SK-MEL-5 (cell line): ENCODE data around the gene SERINC3. TPM values are rescaled to one million over a fixed set of nuclear protein-coding genes. Genes with fewer than 3 reads are reported as not detected.
"Not testable (repeated sequence)": the region's sequence is repeated elsewhere in the genome, so short reads cannot be mapped to it uniquely, and the experiment has no call there.

ENCODE experiments used
- DNase-seq: peaks from one replicate; pipeline ENCODE4 v3.0.0-alpha.2; 2016; ENCODE audit warnings: low read depth, low spot score
- in situ Hi-C: cut with HindIII; loops from 2 replicates; pipeline ENCODE4 v1.10.0; 2016; ENCODE audit warnings: low sequenced_read_pairs, high pct_unique_total_duplicates, low pct_unique_long_range_greater_than_20kb
- total RNA-seq: library from RNA; depleted of rRNA; stranded (reverse); fragments of >200 nt; shearing (Covaris generic); gene quantifications from 2 replicates; pipeline ENCODE4 v1.2.3, GENCODE V29; 2014

SERINC3 gene
- total RNA-seq, 1 experiment from 2014 or later: 97.1 TPM

DNA sequence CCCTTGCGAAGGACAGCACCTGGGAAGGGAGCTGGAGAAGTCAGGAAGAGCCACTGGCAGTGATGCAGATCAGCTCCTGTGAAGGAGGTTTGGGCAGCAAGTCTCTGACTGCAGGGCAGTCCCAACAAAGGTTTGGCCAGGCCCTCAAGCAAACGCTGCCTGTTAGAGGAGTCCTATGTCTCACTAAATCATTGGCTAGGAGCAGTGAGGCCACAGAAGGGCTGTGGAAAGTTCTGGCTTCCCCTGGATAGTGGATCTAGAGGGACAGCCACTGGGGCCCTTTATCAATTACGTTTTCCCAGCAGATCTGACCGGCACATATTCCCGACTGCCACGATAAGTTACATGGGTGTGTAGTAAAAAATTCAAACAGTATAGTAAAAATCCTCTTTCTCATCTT is 43.7 kb downstream of the SERINC3 start:
- DNase-seq: no peak
- in situ Hi-C loops: no loop called here

DNA sequence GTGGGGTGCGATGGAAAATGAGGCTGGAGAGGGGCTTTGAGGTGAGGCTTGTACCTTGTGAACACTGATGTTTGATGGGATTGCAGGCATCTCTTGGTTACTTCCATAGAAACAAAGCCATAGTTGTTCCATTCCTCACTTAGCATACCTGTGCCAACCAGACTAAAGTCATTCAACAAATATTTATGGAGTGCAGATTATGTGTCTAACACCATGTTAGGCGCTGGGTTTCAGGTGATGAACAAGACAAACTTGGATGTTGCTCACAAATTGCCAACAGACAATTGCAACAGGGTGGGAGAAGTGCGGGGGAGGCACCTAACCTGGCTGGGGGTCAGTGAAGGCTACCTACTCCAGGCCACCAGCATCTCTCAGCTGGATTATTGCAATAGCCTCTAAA is 44.7 kb downstream of the SERINC3 start:
- DNase-seq: no peak

DNA sequence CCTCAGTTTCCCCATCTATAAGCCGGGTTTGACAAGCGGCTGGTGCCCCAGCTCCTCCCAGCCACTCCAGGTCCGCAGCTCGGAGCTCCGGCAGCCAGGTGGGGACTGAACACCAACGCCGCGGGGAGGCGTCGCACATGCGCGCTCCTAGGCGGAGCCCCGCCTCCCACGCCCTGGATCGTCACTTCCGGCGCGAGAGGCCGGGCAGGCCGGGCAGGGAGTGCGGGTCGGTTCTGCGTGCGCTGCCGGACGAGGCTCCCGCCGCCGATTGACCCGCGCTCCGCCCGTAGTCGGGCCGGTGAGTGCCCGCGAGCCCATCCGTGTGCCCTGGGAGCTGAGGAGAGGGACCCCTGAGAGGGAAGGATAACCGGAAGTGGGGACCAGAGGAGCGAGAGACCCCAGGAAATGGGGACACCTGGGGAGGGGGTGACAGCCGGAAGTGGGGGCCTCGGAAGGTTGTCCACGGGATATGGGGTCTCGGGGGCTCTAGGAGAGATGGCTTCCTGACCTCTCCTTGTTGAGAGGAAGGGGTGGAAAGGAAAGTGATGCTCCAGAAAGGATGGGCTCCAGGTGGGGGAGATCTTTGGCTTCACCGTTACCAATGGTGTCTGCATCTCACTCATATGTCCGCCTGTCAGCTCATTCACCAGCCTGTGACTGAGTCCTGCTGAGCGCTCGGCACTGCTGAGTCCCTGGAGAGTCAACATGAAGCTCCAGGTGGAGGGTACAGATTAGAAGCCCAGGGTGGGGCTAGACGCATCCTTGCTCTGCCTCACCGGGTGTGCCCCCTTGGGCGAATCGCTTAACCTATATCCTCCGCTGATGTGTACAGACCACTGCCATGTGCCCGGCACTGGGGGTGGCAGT is 45.9 kb downstream of the SERINC3 start, which contains the start of gene TTPAL:
Gene TTPAL, plus strand, starts transcription at position 181 of the 867 bp plus-strand sequence. CDS start 4,126 bp downstream, outside the sequence.
- in situ Hi-C loops: no loop called here
- peak; percentile 86 for DNase-seq

More for the DNA sequence above, 44.7 kb downstream of the SERINC3 start:
- in situ Hi-C loops: no loop called here

DNA sequence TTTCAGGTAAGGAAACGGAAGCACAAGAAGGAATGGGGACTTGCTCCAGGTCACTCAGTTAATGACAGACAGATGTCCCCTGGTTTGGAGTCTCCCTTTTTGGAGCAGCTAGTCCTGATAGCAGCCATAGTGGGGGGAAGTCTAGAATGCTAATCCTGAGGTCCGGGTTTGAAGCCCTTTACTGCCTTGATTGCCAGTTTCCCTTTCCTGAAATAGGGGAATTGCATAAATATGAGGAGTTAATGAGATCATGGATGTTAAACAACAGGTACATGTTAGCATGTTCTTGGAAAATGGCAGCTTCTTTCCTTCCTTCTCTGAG is 46.5 kb downstream of the SERINC3 start:
- no peak for DNase-seq
- in situ Hi-C loops: no loop called here

DNA sequence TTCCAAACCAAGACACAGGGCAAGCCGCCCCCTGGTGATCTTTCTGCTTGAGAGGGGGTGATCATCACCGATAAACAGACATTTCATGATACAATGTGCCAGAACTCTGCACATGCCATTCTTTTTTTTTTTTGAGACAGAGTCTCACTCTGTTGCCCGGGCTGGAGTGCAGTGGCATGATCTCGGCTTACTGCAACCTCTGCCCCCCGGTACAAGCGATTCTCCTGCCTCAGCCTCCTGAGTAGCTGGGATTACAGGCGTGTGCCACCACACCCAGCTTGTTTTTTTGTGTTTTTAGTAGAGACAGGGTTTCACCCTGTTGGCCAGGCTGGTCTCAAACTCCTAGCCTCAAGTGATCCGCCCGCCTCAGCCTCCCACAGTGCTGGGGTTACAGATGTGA is 49.6 kb downstream of the SERINC3 start:
- in situ Hi-C loops: not testable (repeated sequence)

DNA sequence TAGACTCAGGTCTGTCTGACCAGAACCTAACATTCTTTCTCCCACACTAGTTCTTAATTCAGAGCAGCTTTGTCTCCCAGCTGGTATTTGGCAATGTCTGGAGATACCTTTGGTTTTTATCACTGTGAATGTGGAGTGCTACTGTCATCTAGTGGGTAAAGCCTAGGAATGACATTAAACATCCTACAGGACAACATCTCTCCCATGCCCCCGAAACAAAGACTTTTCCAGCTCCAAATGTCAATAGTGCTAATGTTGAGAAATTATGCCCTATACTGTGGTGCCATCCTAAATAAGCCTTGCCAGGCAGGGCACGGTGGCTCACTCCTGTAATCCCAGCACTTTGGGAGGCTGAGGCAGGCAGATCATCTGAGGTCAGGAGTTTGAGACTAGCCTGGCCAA is 50.4 kb downstream of the SERINC3 start:
- in situ Hi-C loops: no loop called here
- peak; percentile 68 for DNase-seq

More for the DNA sequence above, 49.6 kb downstream of the SERINC3 start:
- DNase-seq: not testable (repeated sequence)

DNA sequence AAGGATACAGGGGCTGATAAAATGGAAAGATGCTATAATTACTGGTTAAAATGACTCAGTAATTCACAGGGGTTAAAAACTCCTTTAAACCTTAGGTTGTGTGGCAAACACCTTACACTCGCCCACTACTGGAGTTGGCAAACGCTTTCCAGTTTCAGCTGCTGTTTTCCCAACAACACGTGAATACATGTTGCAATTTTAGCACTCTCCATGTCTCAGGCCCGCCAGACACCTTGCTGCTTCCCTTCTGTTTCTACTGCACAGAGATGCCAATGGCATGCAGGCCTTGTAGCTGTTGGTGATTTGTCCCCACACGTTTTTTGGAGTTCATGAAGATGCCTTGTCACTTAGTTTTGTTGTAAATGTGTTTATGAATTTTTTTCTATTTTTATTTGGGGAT is 51.5 kb downstream of the SERINC3 start:
- in situ Hi-C loops: no loop called here
- no peak for DNase-seq

DNA sequence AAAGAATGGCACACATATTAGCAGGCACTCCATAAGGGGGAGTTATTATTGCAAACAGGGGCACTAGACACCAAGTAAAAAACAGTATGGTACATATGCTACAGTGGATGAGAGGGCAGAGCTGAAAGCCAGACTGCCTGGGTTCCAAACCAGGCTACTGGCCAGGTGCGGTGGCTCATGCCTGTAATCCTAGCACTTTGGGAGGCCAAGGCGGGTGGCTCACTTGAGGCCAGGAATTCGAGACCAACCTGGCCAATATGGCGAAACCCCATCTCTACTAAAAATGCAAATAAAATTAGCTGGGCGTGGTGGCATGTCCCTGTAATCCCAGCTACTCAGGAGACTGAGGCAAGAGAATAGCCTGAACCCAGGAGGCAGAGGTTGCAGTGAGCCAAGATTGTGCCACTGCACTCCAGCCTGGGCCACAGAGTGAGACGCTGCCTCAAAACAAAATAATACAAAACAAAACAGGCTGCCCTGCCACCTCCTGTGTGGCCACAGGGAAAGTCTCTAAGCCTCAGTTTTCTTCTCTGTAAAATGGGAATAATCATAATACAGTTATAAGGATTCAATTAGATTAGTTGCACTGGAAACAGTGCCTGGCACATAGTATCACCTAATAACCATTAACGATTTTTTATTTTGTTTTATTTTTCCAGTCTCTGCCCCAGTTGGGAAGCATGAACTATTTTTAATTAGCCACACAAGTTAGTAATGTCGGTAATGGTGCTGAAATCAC is 53.7 kb downstream of the SERINC3 start:
- in situ Hi-C loops: loop anchor here (10.0 kb wide), 1 partner anchor 73 kb away; no protein-coding TSS in a partner anchor
- no peak for DNase-seq

DNA sequence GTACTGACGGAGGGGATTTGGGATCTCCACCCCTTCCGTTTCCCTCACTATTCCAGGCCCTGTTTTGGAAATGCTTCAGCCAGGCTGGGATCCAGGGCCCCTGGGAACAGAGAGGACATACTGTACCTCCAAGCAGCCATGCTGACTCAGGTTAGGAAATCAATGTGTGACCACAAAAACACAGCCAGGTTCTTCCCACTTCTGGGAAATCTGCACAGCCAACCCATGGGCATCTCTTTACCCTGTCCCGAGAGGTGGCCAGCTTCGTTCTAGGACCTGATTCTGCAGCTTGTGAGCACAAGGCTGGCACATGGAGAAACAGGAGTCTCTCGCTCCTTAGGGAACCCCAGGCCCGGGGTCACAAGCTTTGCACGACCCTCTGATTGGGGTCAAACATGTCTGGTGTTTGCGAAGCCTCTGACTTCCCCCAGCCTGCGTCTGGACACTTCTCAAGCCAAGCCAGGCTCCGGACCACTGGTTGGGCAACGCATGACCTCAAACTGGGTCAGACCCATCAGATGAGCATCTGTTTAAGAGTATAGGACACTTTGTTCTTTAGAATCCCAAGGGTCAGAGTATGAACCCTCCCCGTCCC is 54.5 kb downstream of the SERINC3 start:
- in situ Hi-C loops: loop anchor here (10.0 kb wide), 1 partner anchor 73 kb away; no protein-coding TSS in a partner anchor
- no peak for DNase-seq

DNA sequence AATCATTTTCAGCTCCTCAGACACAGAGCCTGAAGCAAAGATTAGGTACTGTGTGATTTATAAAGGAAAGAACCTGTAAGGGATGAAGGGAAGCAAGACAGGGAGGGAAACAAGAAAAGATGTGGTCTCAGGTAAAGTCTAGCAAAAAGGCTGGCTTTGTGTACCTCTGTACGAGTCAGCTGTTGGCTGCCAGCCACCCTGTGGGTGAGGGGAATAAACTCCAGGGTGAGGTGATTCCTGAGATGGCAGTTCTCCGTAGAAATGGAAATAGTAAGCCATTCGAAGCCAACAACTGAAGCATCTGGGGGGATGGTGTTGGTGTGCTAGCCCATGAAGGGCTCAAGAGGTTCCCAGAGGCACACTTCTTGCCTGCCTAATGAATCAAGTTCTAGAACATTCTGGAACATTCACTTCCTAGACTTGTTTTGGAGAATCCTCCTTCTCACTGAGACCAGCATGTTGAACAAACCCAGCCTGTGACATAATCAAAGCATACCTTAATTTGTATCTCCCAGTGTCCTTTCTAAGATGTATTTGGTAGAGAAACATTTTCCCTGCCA is 56.8 kb downstream of the SERINC3 start:
- no peak for DNase-seq
- in situ Hi-C loops: loop anchor here (10.0 kb wide), 1 partner anchor 70 kb away; no protein-coding TSS in a partner anchor

DNA sequence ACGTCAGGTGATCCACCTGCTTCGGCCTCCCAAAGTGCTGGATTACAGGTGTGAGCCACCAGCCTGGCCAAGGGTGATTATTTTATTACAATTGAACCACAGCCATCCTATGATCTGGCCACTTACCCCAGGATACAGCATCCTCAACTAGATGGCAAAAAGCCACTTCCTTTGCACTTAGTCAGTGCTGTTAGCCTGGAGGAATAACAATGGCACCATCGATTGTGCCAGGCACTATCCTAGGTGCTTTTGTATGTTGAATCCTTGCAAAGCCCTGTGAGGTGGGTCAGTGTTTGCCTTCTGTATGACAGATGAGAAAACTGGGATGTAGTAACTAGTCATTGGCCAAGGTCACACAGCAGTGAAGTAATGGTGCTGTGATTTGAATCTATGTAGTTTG is 57.4 kb downstream of the SERINC3 start:
- DNase-seq: no peak
- in situ Hi-C loops: loop anchor here (10.0 kb wide), 1 partner anchor 70 kb away; no protein-coding TSS in a partner anchor

DNA sequence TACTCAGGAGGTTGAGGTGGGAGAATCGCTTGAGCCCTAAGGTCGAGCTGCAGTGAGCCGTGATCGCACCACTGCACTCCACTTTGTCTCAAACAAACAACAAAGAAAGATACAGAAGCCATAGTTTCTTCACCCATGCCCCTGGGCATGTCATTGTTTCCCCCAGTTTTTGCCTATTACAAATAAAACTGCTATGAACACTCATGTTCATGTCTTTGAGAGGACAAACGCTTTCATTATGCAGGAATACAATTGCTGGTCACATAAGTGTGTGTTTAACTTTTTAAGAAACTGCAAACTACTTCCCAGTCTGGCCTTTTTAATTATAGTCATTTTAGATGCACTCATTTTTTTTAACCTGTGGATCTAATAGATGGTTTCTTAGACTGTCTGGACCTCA is 58.4 kb downstream of the SERINC3 start:
- in situ Hi-C loops: loop anchor here (10.0 kb wide), 1 partner anchor 69 kb away; no protein-coding TSS in a partner anchor
- DNase-seq: peak; percentile 70

DNA sequence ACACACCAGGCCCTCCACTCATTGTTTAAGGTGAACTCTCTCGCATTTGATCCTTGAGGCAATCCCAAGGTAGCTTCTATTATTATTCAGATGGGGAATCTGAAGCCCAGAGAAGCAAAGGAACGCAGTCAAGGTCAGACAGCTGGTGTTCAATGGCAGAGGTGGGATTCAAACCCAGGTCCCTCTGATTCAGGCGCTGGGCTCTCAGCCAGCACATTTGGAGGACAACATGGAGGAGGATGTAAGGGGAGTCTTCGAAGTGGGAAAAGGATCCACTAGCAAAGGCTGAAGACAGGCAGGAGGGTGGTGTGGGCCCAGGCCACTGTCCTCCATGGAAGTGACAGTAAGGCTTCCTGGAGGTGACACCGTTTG is 60.1 kb downstream of the SERINC3 start:
- DNase-seq: no peak
- in situ Hi-C loops: loop anchor here (10.0 kb wide), 1 partner anchor 67 kb away; no protein-coding TSS in a partner anchor

DNA sequence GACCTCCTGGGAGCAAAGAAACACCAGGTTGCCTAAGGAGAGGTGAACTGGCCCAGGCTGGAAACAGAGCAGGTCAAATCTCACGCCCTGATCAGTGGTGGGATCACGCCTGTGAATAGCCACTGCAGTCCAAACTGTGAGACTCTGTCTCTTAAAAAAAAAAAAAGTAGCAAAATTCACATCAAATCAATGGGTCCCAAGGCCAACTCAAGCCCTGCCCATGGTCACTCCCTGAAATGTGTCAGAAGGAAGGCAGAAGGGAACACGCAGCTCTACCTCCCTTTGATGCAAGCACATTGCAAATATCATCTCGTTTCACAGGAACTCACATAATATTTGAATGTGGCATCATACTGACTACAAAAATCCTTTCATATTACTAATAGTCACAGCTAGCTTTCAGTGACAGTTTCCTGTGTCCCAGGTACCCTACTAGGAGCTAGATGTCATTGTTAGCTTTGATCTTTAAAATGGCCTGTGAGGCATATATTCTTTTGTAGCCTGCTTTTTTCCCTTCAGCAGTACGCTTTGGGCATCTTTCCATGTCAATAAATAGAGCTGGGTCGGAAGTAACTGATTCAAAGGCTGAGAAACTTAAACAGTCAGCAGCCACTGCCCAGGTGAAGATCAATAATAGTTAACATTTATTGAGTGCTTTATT is 60.6 kb downstream of the SERINC3 start:
- DNase-seq: no peak
- in situ Hi-C loops: loop anchor here (10.0 kb wide), 1 partner anchor 66 kb away; no protein-coding TSS in a partner anchor

DNA sequence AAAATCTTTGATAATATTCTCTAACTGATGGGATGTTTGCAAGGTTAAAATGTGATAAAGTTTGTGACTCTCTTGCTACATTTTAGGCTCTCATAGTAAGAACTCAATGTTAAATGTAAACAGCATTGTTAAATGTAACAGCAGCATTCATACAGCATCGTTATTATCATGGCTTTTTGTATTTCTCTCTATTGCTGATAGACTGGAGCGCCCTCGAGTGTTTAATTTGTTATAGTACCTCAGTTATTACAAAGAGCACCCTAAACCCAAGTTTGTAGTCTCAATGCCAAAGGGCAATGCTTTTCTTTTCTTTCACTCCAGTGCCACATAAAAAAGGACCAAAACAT is 61.1 kb downstream of the SERINC3 start:
- in situ Hi-C loops: loop anchor here (10.0 kb wide), 1 partner anchor 66 kb away; no protein-coding TSS in a partner anchor
- DNase-seq: peak; percentile 72

DNA sequence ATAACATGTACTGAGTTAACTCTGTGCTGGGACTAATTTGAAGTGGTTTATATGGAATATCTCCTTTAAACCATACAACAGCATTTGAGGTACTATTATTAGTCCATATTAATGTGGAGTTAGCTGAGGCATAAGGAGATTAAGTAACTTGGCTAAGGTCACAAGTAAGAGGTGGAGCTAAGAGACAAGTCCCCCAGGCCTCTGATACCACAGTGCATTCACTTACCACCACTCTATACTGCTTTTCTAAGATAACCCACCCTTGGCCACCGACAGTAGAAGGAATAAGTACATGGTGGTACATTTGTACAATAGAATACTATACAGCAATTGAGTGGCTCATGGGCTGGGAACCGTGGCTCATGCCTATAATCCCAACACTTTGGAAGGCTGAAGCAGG is 62.6 kb downstream of the SERINC3 start:
- DNase-seq: no peak
- in situ Hi-C loops: no loop called here

DNA sequence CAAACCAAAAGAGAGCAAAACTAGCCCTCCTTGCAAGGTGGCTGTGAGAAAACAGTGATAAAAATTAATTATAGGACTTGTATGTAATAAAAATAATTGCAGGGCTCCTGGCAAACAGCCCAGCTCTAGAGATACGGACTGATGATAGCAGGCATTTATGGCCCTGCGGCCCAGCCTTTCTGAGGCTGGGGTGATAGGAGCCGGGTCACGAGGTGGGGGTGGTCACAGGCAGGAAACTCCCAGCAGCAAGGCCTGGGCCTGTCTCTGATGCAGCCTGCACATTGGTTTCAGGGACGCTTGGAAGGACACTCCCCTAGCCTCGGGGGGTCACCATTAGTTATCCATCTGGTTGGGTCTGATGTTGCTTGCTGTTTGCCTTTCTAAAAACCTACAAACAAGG is 64.9 kb downstream of the SERINC3 start:
- DNase-seq: no peak
- in situ Hi-C loops: no loop called here
